Ammon's horn (tissue), 1 donor: ENCODE results near the gene PTPN6.

Source experiments
- DNase-seq: peaks from one replicate; pipeline ENCODE4 v3.0.0-alpha.2; 2016; ENCODE audit warnings: low spot score

PTPN6 gene

GRCh38 chr12:6941782-6942181 lies 9.4 kb upstream of the PTPN6 start:
- no peak for DNase-seq

DNA sequence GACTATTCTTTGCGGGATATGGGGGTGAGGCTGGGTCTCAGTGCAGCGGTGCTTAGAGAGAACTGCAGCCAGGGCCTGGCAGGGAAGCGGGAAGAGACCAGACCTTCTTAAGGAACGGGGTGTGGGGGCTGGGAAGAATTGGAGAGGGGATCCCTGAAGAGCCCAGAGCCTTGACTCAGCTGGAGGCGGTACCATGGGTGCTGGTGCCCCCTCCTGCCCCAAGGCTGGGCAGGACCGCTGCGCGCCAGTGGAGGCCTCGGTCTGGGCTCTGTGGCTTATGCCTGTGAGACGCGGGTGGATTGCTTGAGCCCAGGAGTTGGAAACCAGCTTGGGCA lies 8.9 kb upstream of the PTPN6 start:
- DNase-seq = no peak

DNA sequence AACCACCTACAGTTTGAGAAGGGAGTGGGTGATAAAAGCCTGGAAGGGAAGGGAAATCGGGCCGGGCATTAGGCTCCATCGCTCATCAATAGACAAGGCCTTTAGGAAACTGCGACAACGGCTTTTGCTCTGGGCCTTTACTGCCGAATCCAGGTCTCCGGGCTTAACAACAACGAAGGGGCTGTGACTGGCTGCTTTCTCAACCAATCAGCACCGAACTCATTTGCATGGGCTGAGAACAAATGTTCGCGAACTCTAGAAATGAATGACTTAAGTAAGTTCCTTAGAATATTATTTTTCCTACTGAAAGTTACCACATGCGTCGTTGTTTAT lies 7.8 kb upstream of the PTPN6 start:
- peak; percentile 96 for DNase-seq

GRCh38 chr12:6943722-6944380 lies 7.3 kb upstream of the PTPN6 start, which contains the start of the genes C12orf57 and RNU7-1:
TSS of gene C12orf57 (plus strand) at chr12:6944022. CDS start at chr12:6944122, 100 bp downstream.
TSS of gene RNU7-1 (plus strand) at chr12:6943816.
- peak; percentile 70 for DNase-seq

DNA sequence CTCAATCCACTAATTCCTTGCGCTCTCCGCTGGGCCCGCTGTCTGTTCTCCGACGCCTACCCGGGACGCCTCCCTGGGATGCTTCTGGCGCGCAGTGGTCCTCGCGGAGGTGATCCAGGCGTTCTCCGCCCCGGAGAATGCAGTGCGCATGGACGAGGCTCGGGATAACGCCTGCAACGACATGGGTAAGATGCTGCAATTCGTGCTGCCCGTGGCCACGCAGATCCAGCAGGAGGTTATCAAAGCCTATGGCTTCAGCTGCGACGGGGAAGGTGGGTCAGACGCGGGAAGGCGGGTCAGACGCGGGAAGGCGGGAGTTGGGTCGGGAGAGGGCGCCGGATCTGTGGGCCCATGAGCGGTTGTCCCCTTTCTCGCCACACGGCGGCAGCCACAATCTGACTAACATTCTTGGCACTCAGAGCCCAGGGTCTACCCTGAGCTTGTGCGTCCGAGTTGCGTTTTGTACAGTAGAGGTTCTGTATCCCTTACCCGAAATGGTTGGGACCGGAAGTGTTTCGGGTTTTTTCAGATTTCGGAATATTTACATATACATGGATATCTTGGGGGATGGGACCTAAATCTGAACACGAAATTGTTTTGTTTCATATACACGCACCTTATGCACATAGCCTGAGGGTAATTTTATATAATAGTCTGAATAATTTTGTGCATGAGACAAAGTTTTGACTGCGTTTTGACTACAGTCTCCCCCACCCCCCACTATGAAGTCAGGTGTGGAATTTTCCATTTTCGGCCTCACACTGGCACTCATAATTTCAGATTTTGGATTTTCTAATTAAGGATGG lies 6.6 kb upstream of the PTPN6 start:
- peak; percentile 95 for DNase-seq

- DNase-seq = no peak
These were observed 5.5 kb upstream of the PTPN6 start for GRCh38 chr12:6945613-6946012.

DNA sequence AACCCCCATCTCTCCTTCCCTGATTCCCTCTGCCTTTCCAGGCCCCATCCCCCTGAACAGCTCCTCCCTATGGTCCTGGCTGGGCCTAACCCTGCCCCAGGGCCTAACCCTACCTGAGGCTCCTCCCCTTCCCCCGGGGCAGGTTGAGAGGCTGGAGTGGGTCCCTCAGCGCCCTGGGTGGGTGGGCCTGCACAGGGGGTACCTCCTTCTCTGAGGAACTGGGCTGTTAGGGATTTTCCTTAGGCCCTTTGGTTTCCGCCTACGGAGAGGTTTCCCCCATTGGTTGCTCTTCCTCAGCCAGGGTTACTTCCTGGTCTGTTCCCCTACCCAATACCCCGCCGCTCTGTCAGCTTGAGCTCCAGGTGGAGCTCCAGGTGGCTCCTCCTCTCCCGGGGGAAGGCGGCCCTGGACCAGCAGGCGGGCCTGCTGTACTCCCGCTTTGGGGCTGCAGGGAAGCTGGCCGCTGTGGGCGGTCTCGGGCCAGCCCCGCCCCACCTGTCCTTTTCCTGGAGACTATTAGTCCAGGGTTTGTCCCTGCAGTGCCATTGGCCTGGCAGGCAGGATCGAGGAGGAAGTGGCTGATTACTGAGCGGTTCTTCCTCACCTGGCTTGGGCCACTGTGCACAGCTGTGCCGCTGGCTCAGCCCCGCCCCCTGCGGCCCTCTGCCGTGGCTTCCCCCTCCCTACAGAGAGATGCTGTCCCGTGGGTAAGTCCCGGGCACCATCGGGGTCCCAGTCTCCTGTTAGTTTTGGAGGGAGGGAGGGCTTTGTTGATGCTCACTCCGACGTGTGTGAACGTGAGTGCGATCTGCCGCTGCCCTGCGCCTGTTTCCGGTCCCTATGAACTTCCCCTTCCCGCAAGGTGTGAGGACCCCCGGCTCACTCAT lies 4.9 kb upstream of the PTPN6 start:
- no peak for DNase-seq

GRCh38 chr12:6946920-6947374 lies 4.2 kb upstream of the PTPN6 start:
- DNase-seq = no peak

GRCh38 chr12:6947615-6948014 lies 3.5 kb upstream of the PTPN6 start:
- DNase-seq = no peak

GRCh38 chr12:6948873-6949594 lies 2.1 kb upstream of the PTPN6 start:
- no peak for DNase-seq

DNA sequence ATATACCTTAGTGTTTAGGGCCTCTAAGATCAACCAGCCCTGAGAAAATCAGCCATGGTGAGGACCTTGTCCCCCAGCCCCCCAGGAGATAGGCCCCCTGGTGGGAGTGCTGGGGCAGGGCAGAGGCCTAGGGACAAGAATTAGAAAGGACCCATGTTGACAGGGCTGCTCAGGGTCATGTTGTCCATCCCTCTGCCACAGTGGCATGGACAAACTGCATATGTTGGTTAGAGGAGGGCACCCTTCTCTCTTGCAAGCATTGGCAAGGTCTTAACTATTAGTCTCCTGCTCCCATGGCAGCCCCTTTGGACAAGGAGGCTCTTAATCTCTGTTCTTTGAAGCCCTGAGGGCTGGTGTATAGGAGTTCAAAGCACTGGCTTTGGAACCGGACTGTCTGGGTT lies 755 bp upstream of the PTPN6 start:
- no peak for DNase-seq

GRCh38 chr12:6951551-6952120 lies 480 bp downstream of the PTPN6 start:
- no peak for DNase-seq

DNA sequence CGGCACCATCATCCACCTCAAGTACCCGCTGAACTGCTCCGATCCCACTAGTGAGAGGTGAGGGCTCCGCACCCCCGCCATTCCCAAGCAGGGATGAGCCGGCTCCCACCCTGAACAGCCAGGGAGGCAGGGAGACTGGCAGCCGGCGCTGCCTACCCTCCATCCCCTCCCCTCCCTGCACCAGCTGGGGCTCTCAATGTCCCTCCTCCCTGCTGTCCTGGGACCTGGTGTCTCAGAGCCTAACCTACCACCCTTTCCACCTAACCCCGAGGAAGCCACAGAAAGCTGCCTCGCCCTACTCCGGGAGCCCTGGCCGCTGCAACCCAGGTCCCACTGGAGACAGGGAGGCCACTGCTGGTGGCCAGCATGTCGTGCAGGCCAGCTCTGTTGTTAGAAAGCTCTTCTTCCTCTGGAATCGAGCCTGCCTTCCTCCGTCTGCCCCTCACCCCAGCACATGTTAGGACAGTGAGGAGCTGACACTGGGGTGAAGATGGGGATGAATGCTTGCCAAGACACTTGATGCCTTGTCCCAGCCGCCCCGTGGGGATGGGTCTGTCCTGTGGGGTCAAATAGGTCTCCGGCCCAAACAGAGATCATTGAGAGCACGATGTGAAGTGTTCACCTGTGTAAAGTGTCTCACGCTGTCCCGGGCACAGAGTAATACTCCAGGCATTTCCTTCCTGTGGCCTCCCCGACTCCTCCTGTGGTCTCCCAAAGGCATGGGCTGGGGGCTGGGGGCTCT lies 1.1 kb downstream of the PTPN6 start:
- no peak for DNase-seq

DNA sequence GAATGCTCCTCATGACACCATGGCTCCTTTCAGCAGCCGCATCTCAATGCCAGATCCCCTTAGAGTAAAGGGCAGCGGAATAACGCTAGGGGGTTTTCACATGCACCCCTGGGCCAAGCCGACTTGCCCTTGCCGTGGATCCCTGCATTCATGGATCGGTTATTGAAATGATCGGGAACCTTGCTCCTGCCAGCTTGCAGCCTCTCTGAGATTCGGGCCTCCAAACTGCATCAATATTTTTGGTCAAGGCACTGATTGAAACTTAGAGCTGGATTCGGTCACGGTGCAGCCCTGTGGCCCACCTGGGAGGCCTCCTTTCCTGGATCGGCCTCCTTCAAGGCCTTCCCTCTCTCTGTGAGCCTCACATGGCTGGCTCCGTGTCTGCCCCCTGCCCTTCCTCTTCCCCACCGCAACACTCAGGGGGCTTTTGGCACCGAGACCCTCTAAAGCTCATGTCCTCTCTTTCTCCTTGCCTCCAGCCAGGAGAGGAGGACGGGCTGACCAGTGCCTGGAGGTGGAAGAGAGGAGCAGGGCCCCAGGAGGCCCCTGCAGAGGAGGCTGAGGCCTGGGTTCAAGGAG lies 1.8 kb downstream of the PTPN6 start:
- DNase-seq = no peak

DNA sequence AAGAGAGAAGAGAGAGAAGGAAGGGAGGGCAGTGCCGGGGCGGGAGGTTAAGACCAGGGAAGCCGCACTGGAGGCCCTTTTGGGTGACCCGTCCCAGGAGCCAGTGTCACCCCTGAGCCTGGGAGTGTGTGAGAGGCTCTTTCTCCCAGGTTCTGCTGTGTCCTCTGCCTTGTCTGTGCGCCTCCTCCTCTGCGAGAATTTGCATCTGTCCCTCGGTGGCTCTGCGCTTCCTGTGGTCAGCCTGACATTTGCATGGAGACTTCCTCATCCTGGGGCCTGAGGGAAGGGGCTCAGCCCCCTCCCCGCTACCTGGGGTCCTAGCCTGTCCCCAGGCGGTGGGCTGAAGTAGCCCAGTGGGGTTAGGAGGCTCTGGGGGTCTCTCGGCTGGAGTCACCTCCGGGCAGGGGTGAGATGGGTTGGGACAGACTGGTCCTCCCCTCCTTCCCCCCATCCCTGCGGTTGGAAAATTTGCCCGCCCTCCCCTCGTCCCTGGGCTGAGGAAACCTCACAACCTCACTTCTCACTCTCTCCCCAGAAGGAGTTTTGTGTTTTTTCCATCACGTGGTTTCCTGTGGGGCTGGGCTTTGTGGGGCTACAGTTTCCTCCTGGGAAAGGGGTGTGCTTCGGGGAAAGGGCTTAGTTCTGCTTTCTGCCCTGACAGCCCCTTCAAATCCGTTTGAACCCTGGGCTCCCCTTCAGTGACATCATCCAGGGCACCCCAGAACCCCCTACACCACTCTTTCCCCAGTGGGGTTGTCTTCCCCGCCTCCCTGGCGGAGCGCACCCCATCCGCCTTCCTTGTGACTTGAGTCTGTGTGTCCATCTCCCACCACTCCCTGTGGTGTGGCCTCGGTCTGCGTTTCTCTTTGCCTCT lies 2.5 kb downstream of the PTPN6 start:
- peak; percentile 71 for DNase-seq

DNA sequence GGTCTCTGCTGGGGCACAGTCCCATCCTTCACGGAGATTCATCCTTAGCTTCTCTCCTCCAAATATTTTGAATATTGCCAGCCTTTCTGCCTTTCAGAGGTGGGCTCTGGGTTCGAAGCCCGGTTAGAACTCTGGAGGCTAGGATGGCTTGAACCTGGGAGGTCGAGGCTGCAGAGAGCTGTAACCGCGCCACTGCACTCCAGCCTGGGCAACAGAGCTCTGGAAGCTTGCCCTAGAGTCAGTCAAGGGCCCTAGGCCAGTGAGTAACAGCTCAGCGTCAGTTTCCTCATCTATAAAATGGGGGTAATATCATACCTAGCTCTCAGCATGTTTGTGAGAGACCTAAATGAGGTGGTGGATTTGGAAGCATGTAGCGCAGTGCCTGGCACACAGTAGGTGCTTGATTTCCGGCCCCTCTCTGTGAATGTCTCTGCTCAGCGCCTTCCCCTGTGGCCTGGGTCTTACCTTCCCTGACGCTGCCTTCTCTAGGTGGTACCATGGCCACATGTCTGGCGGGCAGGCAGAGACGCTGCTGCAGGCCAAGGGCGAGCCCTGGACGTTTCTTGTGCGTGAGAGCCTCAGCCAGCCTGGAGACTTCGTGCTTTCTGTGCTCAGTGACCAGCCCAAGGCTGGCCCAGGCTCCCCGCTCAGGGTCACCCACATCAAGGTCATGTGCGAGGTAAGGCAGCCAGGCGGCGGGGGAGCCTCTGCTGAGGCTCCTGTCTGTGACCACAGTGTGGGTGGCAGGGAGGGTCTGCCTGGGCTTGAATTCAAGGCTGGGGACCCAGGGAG lies 3.4 kb downstream of the PTPN6 start:
- DNase-seq = no peak

DNA sequence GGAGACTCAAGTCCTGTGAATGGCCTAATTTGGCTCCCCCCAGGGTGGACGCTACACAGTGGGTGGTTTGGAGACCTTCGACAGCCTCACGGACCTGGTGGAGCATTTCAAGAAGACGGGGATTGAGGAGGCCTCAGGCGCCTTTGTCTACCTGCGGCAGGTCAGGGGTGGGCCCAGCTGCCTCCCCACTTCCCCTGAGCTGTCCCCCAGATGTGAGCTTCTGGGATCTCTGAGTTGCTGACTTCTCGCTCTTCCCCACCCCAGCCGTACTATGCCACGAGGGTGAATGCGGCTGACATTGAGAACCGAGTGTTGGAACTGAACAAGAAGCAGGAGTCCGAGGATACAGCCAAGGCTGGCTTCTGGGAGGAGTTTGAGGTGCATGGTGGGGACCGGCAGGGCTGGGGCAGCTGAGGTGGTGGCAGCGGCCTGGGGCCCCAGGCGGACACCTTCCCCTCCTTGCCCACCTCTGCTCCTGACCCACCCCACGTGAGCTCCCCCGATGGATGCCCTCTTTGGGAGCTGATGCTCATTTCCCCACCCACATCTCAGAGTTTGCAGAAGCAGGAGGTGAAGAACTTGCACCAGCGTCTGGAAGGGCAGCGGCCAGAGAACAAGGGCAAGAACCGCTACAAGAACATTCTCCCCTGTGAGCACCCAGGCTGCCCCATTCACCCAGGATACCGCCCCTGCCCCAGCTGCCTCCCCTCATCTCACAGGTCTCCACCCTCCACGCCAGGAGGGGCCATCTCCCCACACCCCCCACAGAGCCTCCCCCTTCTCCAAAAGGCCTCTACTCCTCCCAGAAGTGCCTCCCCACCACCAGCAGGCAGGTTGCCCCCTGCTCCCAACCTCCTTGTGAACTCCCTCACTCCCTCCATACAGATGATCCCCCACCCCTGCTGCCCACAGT lies 4.2 kb downstream of the PTPN6 start:
- DNase-seq = no peak
